Endometrium (tissue), 2 donors: ENCODE results near the gene GABRR3.
"Not testable (repeated sequence)": the region's sequence is repeated elsewhere in the genome, so short reads cannot be mapped to it uniquely, and the experiment has no call there.

Source experiments
- FAIRE-seq: peaks from 2 replicates; lab custom pipeline; 2012; peaks lifted over from hg19 to GRCh38; lab: Jason Lieb, UNC
- donor health status: control.
- donor health status: control.

The GABRR3 gene

DNA sequence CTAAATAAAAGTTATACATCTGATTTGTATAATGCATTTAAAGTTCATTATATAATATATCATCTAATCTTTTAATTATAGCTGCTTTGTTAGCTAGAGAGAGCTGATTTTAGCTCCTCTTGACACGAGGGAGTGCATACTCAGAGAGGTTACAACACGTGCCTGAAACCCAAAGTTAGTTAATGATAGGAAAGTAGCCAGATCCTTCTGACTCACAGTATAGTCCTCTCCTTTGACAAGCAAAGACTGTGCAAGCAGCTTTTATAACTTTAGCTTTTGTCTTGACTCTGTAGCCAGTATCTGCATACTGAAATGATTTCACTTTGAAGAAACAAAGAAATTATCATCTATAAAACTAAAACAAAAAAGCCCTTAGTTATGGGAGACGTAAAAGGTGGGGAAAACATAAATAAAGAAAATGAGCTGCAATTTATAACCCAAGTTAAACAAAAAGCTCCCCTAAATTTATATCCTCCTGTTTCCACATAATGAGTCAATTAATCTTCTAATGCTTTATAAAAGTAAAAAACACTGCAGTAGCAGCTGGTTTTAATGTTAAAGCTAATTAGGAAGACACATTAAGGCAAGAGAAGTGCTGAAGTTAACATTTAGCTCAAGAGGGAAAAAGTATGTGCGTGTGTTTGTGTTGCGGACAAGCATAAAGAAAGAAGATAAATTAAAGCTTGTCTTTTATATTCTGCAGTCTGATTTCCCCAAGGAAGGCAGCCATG, 13.1 kb downstream of the GABRR3 start:
- peak; percentile 84 for FAIRE-seq

DNA sequence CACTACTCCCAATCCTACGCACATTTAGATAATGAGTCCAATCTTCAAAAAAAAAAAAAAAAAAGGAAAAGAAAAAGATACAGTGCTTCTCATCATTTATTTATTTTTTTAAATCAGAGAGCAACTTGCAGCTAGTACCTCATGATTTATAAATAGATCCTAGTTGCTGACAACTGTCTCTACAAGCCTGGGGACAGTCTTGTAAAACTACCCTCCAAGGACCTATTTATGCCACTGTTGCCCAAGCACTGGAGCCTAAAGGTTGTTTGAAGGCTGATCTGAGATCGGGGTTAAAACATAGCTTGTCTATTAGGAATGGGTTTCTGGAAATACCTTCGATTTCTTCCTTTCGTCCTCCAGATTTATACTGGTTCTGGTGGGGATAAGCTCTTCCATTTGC, 14.7 kb downstream of the GABRR3 start:
- no peak for FAIRE-seq

DNA sequence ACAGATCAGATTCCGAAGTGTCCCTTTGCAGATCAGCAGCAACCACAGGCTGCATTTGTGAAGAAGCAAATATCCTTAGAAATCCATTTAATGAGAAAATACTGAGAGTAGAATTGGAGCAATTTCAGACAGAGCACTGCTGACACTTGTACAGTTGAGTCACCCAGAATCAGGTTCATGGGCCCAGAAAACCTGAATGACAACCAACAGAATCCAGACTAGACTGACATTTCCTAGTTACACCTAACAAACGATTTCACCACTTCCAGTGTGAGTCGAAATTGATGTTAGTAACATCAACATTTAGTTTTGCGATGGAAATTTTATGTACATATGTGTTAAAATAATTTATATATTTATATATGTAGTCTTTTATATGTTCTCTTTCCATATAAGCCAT, 16.8 kb downstream of the GABRR3 start:
- FAIRE-seq: no peak

DNA sequence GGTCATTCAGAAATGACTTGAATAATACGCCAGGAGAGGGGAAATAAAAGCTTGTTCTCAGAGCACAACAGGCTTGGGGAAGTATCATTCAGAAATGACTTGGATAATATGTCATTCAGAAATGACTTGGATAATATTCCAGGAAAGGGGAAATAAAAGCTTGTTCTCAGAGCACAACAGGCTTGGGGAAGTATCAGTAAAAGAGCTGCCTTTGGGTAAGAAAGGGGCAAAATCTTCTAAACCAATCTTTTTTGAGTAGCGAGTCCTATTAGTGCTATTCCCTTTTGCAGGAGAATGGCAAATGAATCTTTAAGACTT, 20.9 kb downstream of the GABRR3 start:
- no peak for FAIRE-seq

DNA sequence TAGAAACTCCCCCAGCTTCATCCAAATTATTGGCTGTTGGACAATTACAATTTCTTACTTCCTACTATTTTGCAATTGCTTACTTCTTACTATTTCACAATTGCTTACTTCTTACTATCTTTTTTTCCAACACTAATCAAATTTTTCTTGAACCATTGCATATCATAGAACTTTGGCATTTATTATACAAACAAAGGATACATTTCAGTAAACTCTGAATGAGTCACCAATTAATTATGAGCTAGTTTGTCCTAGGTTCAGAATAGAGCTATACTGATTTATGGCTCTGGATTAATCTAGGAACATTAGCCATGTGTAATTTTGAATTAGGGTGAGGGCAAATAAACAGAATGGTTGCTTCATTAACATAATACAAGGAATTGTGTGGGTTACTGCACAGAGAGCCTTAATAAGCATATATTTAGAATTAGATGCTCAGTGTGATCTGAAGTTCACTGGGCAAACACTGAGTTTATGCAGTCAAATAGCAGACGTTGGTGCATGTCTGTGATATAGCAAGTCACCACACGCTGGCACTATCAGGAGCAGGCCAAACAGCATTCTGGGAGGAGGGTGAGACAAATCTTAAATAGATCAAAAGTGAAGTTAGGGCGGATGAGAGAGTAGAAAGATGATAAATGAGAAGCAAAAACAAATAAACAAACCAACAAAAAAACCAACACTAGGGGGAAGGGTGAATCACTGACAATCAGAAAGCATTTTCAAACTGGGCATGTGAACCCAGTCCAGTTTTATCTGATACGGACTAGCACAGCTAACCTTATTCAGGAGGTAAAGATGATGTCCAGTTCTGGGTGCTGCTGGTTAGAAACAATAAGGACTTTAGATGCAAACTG, 21.5 kb downstream of the GABRR3 start:
- no peak for FAIRE-seq

DNA sequence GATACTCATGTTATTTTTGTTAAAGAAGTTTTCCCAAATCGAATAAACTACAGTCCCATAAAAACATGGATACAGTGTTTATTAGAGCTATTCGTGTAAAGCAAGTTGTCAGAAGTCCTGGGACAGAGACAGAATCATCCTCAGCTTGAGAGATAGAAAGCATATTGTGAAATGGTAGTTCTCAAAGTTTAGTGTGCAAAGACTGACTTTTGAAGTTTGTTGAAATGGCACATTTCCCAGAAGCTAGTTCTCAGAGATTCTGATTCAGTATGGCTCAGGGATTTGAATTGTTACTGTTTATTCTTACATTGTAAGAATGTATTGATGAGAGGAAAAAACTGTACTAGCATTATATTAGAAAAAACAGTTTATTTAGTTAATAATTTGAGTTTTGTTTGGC, 22.1 kb downstream of the GABRR3 start:
- FAIRE-seq: no peak

DNA sequence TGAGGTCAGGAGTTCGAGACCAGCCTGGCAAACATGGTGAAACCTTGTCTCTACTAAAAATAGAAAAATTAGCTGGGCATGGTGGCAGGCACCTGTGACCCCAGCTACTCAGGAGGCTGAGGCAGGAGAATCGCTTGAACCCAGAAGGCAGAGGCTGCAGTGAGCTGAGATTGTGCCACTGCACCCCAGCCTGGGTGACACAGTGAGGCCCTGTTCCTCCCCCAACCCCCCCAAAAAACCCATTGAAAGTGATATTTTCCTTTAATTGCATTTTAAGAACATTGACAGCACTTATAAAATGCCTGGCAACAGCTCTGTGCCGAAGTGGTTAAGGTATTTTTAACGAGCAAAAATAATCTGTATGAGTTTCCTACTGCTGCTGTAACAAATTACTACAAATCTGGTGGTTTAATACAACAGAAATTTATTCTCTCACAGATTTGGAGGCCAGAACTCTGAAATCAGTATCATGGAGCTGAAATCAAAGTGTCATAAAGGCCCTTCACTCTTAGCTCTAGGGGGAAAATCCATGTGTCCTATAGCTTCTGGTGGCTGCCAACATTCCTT, 24.1 kb downstream of the GABRR3 start:
- FAIRE-seq: not testable (repeated sequence)

DNA sequence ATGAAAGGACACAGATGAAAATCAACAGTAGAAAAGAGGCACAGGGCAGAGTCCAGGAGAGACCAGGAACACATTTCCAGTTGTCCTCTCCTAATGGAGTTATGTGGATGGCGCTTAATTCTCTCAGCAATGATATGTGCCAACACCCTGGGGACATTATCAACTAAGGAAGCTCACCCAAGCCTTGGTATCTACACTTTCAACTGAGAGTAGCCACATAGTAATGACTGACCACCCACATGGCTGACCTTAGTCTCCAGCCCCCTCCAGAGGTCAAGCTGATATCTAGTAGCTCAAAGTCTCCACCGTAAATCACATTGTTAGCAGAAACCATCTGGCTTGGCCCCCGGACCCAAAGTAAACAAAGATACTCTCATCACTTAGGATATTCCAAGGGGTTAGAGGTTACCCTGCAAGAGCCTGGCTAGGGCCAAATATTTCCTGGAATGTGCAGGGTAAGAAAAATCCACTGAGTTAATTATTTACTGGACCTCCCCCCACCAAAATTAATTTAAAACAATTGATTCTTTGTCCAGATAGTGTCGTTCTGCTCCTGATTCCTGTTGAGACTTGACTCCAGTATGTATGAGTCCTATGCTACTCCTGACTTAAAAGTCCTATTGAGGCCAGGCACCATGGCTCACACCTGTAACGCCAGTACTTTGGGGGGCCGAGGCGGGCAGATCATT, 24.8 kb downstream of the GABRR3 start:
- no peak for FAIRE-seq

DNA sequence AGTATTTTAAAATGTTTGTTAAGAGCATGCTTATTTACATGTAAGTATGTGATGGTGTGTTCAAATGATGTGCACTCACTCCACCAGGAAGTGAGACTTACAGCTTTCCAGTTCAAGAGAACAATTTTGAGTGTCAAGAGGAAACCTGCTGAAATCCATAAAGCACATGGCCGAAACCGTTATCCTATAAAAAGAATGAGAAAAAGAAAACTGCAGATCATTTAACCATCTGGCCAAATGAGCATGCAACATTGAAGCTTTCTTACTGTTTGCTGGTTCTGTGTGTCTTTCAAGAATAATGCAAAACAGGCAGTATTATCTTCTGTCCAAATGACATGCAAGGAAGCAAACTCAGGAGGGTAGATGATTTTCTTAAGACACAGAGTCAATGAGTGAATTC, 26.3 kb downstream of the GABRR3 start:
- no peak for FAIRE-seq

DNA sequence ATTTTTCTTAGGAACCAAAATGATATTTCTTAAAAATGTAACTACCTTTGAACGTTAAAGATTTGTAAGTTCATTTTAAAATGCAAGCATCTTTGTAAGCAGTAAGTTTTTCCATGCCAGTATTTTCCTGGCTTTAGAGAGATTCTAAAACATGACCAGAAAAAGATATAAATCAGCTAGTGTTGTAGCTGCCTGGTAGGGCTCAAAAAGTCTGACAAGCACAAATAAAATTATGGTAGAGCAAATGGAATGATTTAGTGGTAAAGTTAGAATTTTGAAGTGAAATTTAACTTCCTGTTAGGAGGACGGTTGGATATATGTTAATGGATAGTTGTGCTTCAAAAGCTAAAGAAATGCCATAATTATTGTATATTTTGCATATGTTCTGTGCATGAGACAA, 29.7 kb downstream of the GABRR3 start:
- FAIRE-seq: no peak

DNA sequence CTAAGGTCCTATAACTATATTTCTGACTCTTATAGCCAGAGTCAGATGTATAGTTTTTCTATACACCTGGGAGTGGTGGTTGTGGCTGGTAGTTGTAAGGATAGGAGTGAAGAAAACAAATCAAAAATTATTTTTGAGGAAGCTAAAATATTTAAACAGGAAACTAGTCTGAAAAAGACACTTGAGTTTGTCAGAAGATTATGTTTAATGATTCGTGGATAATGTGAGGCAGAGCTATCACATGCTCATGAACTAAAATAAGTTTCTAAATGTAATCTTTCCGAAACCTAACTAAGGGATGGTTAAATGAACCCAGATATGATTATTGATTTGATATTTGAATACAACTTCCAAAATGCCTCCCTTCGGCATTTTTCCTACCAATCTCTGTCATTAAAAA, 30.4 kb downstream of the GABRR3 start:
- no peak for FAIRE-seq

DNA sequence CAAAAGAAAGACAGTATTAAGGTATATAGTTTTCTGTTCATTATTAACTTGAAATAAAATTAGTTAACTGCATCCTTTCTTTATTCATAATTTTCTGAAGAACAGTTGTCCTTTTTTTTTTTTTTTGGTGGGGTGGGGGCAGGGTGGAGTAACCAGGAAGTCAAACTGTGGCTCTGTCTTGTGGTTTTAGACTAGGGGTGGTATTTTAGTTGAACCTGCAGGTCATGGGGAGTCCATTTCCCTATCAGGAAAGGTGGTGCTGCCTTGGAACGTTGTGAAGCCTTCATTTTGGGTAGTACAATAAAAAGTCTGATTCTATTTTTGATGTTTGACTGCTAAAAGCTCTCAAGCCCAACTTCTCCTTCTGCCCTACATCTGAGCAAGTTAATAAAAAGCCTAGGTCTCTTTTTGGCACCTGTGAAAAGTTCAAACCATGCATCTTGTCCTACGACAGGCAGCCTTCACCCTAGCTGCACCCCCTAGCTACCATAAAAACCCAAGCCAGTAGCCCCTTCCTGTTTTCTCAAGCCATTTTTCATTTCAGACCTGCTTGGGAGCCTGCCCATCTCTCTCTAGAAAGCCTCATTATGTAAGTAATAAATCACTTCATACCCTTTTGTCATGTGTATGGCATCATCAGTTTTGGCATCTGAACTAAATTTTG, 31.7 kb downstream of the GABRR3 start:
- FAIRE-seq: no peak

DNA sequence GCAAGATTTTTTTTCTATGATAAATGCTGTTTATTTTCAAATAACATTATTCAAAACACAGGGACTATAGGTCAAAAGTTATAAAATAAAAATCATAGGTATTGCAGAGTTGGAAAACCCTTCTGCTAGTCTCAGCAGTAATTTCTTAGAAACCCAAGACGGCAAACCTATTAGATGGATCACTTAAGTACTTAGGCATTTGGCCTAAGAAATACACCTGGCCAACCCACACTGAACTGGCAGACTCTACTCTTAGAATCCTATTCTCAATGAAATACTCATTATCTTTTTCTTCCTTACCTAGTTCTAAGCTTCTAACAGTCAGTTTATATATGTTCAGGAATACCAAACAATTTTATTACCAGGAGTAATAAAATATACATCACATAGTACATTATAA, 32.4 kb downstream of the GABRR3 start:
- FAIRE-seq: no peak

DNA sequence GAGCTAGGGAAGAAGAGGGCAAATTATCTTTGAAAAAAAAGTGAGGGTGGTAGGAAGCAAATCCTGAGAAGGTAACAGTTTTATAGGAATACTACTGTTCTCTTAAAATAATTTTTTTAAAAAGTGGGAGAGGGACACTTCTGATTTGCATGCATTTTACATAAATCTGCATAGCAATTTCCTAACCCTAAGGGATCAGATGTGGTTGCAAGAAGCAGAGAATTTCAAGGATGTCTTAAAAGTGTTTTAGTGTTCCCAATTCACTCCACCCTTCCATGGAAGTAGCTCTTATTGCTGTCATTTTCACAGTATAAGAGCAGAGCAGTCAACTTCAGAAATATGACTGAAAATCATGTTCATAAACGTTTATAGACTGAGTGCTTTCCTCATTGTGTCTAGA, 35.1 kb downstream of the GABRR3 start:
- FAIRE-seq: no peak

DNA sequence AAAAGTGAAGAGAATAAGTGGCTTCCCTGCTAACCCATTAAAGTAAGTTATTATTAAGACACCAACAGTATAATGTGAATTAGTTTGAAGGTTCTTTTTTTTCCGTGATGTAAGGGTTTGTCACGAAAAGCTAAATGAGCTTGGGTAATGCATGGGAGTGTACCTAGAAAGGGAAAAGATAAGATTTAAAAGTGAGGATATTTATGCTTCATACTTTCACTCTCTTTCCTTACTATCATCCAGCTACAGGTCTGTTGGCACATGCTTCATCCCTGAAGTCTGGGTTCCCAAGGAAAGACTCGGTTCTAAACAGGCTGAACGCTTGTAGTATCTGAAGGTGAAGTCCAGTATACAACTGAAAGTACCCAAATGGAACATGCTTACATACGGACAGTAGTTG, 36.0 kb downstream of the GABRR3 start:
- FAIRE-seq: no peak

DNA sequence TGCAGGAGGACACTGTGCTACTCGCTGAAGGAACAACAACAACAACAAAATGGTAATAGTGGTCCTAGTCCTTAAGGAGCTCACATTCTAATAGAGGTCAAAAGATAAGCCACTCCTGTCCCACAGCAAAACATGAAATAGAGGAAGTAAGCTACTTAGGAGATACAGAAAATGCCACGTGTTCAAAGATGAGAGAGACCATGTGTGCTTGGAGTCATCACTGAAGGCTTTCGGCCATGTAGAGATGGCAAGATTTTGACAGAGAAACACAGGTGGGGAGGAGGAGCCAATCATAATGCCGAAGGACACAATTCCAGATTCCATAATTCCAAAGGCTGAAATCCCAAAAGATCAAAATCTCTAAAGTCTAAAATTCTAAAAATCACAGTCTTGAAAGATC, 38.1 kb downstream of the GABRR3 start:
- no peak for FAIRE-seq

DNA sequence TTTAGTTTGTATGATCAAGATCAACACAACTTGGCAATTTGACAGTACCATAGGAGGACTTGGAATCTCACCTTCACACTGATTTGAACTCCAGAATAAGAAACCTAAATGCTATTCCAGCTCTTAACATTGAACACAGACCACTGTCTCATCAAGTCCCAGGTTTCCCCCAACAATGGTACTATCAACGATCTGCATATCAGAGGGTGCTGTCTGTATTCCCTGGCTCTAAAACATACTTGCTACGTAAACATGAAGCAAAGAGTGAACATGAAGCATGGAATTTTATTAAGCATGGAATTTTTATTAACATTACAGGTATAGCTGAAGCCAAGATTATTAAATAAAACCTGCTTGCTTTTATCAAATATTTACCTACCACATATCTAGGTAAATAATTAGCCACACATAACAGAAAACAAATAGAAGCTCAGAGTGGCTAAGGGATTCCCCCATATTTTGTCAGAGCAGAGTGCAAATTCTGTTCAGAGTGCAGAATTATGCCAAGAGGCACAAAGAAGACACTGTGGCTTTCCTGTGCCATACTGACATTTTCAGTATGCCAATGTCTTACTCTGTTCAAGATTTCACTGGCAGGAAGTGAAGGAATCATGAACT, 40.7 kb downstream of the GABRR3 start:
- no peak for FAIRE-seq

DNA sequence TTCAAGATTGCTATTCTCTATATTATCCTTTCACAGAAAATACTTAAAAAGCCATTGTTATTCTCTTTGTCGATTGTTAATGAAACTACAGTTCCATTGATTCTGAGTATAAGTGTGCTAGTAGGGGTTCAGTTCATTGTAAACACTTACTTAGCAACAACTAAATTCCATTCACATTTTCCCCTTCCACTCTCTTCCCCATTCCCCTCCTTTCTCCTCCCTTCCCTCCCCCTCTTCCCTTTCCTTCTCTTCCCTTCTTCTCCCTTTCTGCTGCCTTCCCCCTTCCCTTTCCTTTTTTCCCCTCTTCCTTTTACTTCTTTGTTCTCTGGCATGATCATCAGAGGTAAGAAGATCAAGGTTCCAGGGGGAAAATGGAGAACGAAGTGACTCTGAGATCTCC, 41.6 kb downstream of the GABRR3 start:
- FAIRE-seq: no peak

DNA sequence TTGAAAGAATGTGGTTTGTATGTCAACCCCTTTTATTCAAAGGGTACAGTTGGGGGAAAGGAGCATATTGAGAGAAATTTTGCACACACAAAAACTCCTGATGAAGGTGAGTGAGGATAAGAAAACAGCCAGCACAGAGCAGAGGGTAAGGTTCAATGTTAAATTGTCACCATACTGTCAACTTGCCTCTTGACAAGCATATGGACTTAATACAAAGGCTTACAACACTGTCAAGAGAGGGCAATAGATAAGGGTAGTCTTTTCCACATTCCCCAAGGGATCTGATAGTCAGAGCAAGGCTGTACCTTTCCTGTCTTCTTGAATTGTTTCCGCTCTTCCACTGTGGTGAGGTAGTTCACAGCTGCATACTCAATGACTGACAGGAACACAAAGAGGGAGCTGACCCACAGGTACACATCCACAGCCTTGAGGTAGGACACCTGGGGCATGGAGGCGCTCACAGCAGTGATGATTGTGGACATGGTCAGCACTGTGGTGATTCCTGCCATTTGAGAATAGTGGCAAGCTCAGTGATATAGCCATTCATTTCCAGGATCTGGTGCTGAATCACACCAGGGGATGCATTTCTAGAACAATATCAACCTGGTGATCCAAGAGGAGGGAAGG, 42.5 kb downstream of the GABRR3 start:
- no peak for FAIRE-seq

DNA sequence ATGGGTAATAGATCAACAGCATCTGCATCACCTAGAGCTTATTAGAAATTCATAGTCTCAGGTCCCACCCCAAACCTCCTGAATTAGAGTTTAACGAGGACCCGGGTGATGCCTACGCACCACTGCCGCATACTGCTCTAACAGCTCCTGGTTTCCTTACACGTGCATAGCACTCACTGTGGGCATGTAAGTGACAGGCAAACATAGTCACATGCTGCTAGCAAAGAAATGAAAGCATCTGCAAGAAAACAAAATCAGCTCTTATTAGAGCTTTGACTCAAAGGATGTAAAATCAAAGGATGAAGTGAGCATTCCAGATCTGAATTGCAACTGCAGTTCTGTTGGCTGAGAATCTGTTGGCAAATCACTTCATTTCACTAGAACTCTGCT, 43.8 kb downstream of the GABRR3 start:
- FAIRE-seq: no peak

DNA sequence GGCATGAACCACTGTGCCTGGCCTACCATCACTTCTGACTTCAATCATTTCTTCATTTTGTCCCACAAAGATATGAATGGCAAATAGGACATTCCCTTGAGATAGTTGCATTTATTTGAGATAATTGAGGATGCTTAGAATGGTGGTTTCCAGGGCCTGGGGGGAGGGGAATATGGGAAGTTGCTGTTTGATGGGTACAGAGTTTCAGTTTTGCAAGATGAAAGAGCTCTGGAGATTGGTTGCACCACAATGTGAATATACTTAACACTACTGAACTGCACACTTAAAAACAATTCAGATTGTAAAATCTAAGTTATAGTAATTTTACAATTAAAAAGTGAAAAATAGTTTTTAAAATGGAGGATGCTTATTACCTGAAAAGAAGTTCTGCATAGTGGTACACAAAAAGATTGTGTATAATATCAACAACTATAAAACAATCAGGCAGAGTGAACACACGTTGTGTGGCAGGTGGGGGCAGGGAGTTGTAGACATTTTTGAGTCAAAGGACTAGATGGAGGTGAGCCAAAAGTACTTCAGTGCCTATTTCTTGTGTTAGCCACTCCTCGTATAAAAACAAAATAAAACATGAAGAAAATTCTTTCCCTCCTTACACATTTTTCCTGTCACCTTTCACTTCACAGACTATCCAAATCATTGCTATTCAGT, 44.4 kb downstream of the GABRR3 start:
- FAIRE-seq: no peak
